ENCODE measurements around the gene SLC25A30. TPM values are rescaled to one million over a fixed set of nuclear protein-coding genes. Genes with fewer than 3 reads are reported as not detected.
A peak's percentile ranks its signal among the peaks of the same experiment; 100 is the strongest.

Gene SLC25A30
- total and polyA plus RNA-seq, 2 of the 13 experiments (the other 11 are each of a cell fraction or from before 2014, with no cell fraction given): 19.6 to 22.5 TPM

DNA sequence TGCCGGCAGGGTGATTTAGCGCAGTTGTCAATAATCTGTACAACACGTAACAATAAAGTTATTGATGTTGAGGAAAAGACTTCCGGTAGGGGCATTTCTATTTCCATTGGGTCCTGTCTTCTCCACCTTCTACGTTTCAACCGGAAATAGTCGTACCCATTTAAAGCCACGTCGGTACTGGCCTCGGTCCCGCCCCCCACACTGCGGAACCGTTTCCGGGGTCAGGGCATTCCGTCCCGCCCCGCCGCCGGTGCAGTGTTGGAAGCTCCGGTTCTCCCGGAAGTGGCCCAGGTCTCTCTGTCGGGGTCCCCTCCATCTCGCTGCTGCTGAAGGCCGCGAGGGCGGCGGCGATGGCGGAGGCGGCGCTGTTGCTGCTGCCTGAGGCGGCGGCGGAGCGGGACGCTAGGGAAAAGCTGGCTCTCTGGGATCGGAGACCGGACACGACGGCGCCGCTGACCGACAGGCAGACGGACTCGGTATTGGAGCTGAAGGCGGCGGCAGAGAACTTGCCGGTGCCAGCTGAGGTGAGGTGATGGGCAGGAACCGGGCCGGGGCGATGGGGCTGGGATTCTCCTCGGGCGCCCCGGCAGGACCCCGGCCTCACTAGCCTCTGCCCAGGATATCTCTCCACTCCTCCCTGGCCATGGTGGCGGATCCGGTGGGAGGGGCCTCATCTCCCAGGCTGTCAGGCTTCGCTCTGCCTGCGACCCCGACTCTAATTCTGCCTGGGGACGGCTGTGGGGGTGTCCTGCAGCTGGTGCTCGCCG, 46.7 kb upstream of the SLC25A30 start, which contains the start of gene COG3 (continued):
- TF ChIP-seq, protein P1, sequence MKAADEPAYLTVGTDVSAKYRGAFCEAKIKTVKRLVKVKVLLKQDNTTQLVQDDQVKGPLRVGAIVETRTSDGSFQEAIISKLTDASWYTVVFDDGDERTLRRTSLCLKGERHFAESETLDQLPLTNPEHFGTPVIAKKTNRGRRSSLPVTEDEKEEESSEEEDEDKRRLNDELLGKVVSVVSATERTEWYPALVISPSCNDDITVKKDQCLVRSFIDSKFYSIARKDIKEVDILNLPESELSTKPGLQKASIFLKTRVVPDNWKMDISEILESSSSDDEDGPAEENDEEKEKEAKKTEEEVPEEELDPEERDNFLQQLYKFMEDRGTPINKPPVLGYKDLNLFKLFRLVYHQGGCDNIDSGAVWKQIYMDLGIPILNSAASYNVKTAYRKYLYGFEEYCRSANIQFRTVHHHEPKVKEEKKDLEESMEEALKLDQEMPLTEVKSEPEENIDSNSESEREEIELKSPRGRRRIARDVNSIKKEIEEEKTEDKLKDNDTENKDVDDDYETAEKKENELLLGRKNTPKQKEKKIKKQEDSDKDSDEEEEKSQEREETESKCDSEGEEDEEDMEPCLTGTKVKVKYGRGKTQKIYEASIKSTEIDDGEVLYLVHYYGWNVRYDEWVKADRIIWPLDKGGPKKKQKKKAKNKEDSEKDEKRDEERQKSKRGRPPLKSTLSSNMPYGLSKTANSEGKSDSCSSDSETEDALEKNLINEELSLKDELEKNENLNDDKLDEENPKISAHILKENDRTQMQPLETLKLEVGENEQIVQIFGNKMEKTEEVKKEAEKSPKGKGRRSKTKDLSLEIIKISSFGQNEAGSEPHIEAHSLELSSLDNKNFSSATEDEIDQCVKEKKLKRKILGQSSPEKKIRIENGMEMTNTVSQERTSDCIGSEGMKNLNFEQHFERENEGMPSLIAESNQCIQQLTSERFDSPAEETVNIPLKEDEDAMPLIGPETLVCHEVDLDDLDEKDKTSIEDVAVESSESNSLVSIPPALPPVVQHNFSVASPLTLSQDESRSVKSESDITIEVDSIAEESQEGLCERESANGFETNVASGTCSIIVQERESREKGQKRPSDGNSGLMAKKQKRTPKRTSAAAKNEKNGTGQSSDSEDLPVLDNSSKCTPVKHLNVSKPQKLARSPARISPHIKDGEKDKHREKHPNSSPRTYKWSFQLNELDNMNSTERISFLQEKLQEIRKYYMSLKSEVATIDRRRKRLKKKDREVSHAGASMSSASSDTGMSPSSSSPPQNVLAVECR (CRISPR knock-in tag; IDR thresholded peaks at IDR 0.05; ENCODE audit: borderline replicate concordance): peak; percentile 94
- TF ChIP-seq ZNF441 (CRISPR knock-in tag; IDR thresholded peaks at IDR 0.05; ENCODE audit: borderline replicate concordance) (peak; percentile 2; the same call in 1 of the 2 replicates), DR1 (CRISPR knock-in tag; IDR thresholded peaks at IDR 0.05) (no peak), HDAC1 (CRISPR knock-in tag; IDR thresholded peaks at IDR 0.05) (peak; percentile 94), PHF8 (CRISPR knock-in tag; IDR thresholded peaks at IDR 0.05) (peak; percentile 85), MAFK (conservative IDR thresholded peaks at IDR 0.05 in 1 of 2, IDR thresholded peaks at IDR 0.05 in 1 of 2; ENCODE audit: low read length in 2 of 2) (peak in 1 of 2 experiments; percentile 6; a peak in 1 of 4 replicates), ZNF451 (CRISPR knock-in tag; IDR thresholded peaks at IDR 0.05) (no peak), KLF15 (CRISPR knock-in tag; IDR thresholded peaks at IDR 0.05; ENCODE audit: borderline replicate concordance) (no peak), PCBP2 (optimal IDR thresholded peaks at IDR 0.05; ENCODE audit: low read depth, low read length, poor library complexity, severe bottlenecking) (no peak), BHLHE40 (IDR thresholded peaks at IDR 0.05; ENCODE audit: low read length) (peak; percentile 22; the same call in 1 of the 2 replicates), ZNF136 (CRISPR knock-in tag; IDR thresholded peaks at IDR 0.05; ENCODE audit: low read depth) (0 out of 2 replicates have a peak, but pooled peaks have one; percentile 30), DPF2 (CRISPR knock-in tag; IDR thresholded peaks at IDR 0.05; ENCODE audit: borderline replicate concordance, low read depth) (no peak), PRDM15 (CRISPR knock-in tag; IDR thresholded peaks at IDR 0.05) (no peak), NR2F1 (CRISPR knock-in tag; IDR thresholded peaks at IDR 0.05) (no peak), IKZF4 (CRISPR knock-in tag; IDR thresholded peaks at IDR 0.05; ENCODE audit: borderline replicate concordance, low read depth, not compliant biosample characterization) (no peak)

Measured in HepG2 (cell line).